Upper lobe of left lung (tissue), 6 donors: ENCODE data around the gene PML. TPM values are rescaled to one million over a fixed set of nuclear protein-coding genes. Genes with fewer than 3 reads are reported as not detected.

ENCODE experiments used
- ATAC-seq, 2 donors: fragments of 200-7000 bp; cut with Tn5 transposase; one replicate each; pipeline ENCODE4 v1.9.1; 2022; ENCODE audit warnings: mild to moderate bottlenecking in 2 of 2, moderate library complexity in 2 of 2; ENCODE audit not compliant: low FRiP score in 2 of 2
- DNase-seq, 2 donors: peaks; one replicate each; pipeline ENCODE4 v3.0.0-alpha.2; 2019 to 2020
- H3K27ac ChIP-seq, 4 donors: fragments of 200-600 bp; sonication (generic); one replicate each; pipeline ENCODE4 v1.5.1; 2016 to 2019
- H3K27me3 ChIP-seq, 4 donors: fragments of 200-600 bp; sonication (generic); one replicate each; pipeline ENCODE4 v1.5.1; 2017 to 2019
- H3K36me3 ChIP-seq, 4 donors: fragments of 200-600 bp; sonication (generic); one replicate each; pipeline ENCODE4 v1.5.1; 2016 to 2019
- H3K4me1 ChIP-seq, 4 donors: fragments of 200-600 bp; sonication (generic); one replicate each; pipeline ENCODE4 v1.5.1; 2018 to 2019
- H3K4me3 ChIP-seq, 4 donors: fragments of 200-600 bp; sonication (generic); one replicate each; pipeline ENCODE4 v1.5.1; 2017 to 2019; ENCODE audit warnings: mild to moderate bottlenecking in 2 of 4, moderate library complexity in 1 of 4
- H3K9me3 ChIP-seq, 4 donors: fragments of 200-600 bp; sonication (generic); one replicate each; pipeline ENCODE4 v1.5.1; 2018 to 2019
- EP300 ChIP-seq, 4 donors: sonication (generic); formaldehyde crosslinking; IDR thresholded peaks; one replicate each; pipeline ENCODE4 v1.5.1; 2017; ENCODE audit warnings: antibody characterized with exemption in 4 of 4, control low read depth in 2 of 4
- POLR2A ChIP-seq, 4 donors: fragments of 450-650 bp; IDR thresholded peaks; one replicate each; pipeline ENCODE4 v1.5.1; 2016 to 2017; ENCODE audit warnings: antibody characterized with exemption in 4 of 4, mild to moderate bottlenecking in 2 of 4
- POLR2AphosphoS5 ChIP-seq, 2 donors: sonication (generic); formaldehyde crosslinking; IDR thresholded peaks; one replicate each; pipeline ENCODE4 v1.5.1; 2017; ENCODE audit warnings: antibody characterized with exemption in 2 of 2
- WGBS, 2 donors: methylation state at CpG; one replicate each; pipeline ENCODE4 v1.1.5; 2017 to 2018; 5-methylcytosine and 5-hydroxymethylcytosine counted together
- total RNA-seq, 6 donors: library from RNA; depleted of rRNA in 4 of 6; stranded (reverse); fragments of >200 nt in 4 of 6; gene quantifications; one replicate each; pipeline versions ENCODE4 v1.1.0 to v1.2.1, GENCODE V29; 2016 to 2021
- TF ChIP-seq, protein P1 (sequence below), 6 experiments: fragments of 450-650 bp in 4 of 6; fragments of 200-600 bp in 2 of 6; sonication (generic) in 2 of 6; IDR thresholded peaks; one replicate each; pipeline ENCODE4 v1.5.1; 2016 to 2019; ENCODE audit warnings: antibody characterized with exemption in 6 of 6
- donor health status: DM: no; HTN: no; CAD: no; lungs with moderate emphysema.
- donor health status: DM: no; HTN: yes; CAD: no; lungs with severe emphysema.

Gene PML
- total RNA-seq, 6 donors from 2014 or later: 63.1 to 247 (median 92.9) TPM

DNA sequence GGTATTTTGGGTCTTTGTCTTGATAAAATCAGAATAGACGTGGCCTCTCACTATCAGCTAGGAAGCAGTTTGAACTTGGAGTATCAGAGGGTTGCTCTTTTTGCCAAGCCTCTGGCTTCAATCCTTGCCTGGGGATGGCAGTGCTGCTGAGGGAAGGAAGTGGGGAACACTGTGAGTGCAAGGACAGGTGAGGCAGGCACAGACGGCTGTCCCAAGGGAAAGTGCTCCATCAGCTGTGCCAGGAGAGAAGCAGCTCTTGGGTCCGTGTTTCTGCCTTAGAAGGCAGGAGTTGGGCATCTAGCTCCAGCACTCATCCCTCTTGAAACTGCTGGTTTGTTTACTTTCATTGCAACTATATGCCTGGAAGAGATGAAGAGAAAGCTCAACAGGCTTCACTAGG lies 33.2 kb downstream of the PML start:
- 53 to 67% methylated on average over 3 of the region's 3 CpGs for WGBS, 2 donors
- peaks cover 26 to 85% (median 55%) of the 10 kb centered on the region in 4 donors for H3K36me3 ChIP-seq
- no peak for DNase-seq

DNA sequence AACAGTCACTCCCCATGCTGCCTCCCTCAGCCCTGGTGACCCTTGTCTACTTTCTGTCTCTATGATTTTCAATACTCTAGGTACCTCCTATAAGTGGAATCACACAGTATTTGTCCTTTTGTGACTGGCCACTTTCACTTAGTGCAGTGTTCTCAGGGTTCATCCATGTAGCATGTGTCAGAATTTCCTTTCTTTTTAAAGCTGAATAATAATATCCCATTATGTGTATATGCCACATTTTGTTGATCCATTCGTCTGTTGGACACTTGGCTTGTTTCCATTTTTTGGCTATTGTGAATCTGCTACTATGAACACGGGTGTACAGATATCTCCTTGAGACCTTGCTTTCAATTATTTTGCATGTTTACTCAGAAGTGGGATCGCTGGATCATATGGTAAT lies 34.1 kb downstream of the PML start:
- ATAC-seq (no peak), DNase-seq (no peak)
- 53 to 67% methylated on average over 3 of the region's 3 CpGs for WGBS, 2 donors
- H3K27ac ChIP-seq: no peak overlapping the region
- H3K9me3 ChIP-seq: no peaks in the 10 kb centered on the region
- no peaks in the 10 kb centered on the region for H3K27me3 ChIP-seq
- H3K4me3 ChIP-seq: no peak overlapping the region
- peaks cover 24 to 28% (median 26%) of the 10 kb centered on the region in 4 donors for H3K4me1 ChIP-seq
- peaks cover 18 to 85% (median 54%) of the 10 kb centered on the region in 4 donors for H3K36me3 ChIP-seq
- TF ChIP-seq EP300 (IDR thresholded peaks at IDR 0.05): no peak
- TF ChIP-seq, protein P1, sequence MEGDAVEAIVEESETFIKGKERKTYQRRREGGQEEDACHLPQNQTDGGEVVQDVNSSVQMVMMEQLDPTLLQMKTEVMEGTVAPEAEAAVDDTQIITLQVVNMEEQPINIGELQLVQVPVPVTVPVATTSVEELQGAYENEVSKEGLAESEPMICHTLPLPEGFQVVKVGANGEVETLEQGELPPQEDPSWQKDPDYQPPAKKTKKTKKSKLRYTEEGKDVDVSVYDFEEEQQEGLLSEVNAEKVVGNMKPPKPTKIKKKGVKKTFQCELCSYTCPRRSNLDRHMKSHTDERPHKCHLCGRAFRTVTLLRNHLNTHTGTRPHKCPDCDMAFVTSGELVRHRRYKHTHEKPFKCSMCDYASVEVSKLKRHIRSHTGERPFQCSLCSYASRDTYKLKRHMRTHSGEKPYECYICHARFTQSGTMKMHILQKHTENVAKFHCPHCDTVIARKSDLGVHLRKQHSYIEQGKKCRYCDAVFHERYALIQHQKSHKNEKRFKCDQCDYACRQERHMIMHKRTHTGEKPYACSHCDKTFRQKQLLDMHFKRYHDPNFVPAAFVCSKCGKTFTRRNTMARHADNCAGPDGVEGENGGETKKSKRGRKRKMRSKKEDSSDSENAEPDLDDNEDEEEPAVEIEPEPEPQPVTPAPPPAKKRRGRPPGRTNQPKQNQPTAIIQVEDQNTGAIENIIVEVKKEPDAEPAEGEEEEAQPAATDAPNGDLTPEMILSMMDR (IDR thresholded peaks at IDR 0.05): no peak
- TF ChIP-seq POLR2A (IDR thresholded peaks at IDR 0.05): no peak
- TF ChIP-seq POLR2AphosphoS5 (IDR thresholded peaks at IDR 0.05): no peak

More for the DNA sequence above, 33.2 kb downstream of the PML start:
- no peak overlapping the region for H3K4me3 ChIP-seq
- H3K27ac ChIP-seq: peak overlapping the region in 1 of 4 donors; percentile 62
- no peaks in the 10 kb centered on the region for H3K27me3 ChIP-seq
- H3K9me3 ChIP-seq: no peaks in the 10 kb centered on the region
- peaks cover 21 to 26% (median 25%) of the 10 kb centered on the region in 4 donors for H3K4me1 ChIP-seq
- TF ChIP-seq POLR2A (IDR thresholded peaks at IDR 0.05) (no peak), POLR2AphosphoS5 (IDR thresholded peaks at IDR 0.05) (no peak), EP300 (IDR thresholded peaks at IDR 0.05) (no peak)
- TF ChIP-seq, protein P1 (IDR thresholded peaks at IDR 0.05): no peak
- ATAC-seq: no peak

DNA sequence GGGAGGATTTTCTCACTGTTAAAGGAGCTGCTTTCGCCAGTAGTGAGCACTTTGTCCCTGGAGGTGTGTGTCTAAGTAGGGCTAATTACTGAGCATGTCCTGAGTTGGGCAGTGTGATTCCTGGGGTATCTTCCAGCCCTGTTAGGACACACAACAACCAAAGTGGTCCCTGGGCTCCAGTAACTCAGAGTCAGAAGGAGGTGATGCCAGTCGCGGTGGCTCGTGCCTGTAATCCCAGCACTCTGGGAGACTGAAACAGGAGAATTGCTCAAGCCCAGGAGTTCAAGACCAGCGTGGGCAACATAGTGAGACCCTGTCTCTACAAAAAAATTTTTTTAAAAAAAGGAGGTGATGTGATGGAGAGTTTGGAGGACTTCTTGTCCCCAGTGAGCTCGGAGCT lies 37.5 kb downstream of the PML start:
- no peak for DNase-seq
- no peak for TF ChIP-seq POLR2A (IDR thresholded peaks at IDR 0.05)
- TF ChIP-seq, protein P1 (IDR thresholded peaks at IDR 0.05): no peak
- no peak for TF ChIP-seq POLR2AphosphoS5 (IDR thresholded peaks at IDR 0.05)
- no peak for TF ChIP-seq EP300 (IDR thresholded peaks at IDR 0.05)
- peaks cover 7 to 30% (median 15%) of the 10 kb centered on the region in 4 donors for H3K4me1 ChIP-seq
- H3K4me3 ChIP-seq: no peak overlapping the region
- H3K27ac ChIP-seq: peak overlapping the region in 2 of 4 donors; percentile 52 to 62
- H3K36me3 ChIP-seq: peaks cover 18 to 85% (median 56%) of the 10 kb centered on the region in 4 donors
- 98% methylated on average over 6 of the region's 6 CpGs for WGBS, 2 donors
- ATAC-seq: no peak
- no peaks in the 10 kb centered on the region for H3K27me3 ChIP-seq
- no peaks in the 10 kb centered on the region for H3K9me3 ChIP-seq

- Histone ChIP-seq H3K27me3 (no peaks in the 10 kb centered on the region), H3K4me1 (peaks cover under 1 to 22% (median 12%) of the 10 kb centered on the region in 4 donors), H3K27ac (peak overlapping the region in 3 of 4 donors; percentile 28 to 62 (median 52)), H3K36me3 (peaks cover 15 to 85% (median 57%) of the 10 kb centered on the region in 4 donors), H3K9me3 (no peaks in the 10 kb centered on the region), H3K4me3 (no peak overlapping the region)
- ATAC-seq: no peak
- DNase-seq: peak in 1 of 2 donors; percentile 18
- WGBS, 2 donors: 82 to 86% methylated on average over 8 to 16 of the region's 16 CpGs
- TF ChIP-seq, protein P1 (IDR thresholded peaks at IDR 0.05): no peak
- TF ChIP-seq POLR2AphosphoS5 (IDR thresholded peaks at IDR 0.05): no peak
- TF ChIP-seq POLR2A (IDR thresholded peaks at IDR 0.05): no peak
- no peak for TF ChIP-seq EP300 (IDR thresholded peaks at IDR 0.05)
Observed at GRCh38 chr15:74032606-74033561, 38.4 kb downstream of the PML start.
